Measurements from ENCODE around the gene PSD2.

- TF ChIP-seq, protein P1, sequence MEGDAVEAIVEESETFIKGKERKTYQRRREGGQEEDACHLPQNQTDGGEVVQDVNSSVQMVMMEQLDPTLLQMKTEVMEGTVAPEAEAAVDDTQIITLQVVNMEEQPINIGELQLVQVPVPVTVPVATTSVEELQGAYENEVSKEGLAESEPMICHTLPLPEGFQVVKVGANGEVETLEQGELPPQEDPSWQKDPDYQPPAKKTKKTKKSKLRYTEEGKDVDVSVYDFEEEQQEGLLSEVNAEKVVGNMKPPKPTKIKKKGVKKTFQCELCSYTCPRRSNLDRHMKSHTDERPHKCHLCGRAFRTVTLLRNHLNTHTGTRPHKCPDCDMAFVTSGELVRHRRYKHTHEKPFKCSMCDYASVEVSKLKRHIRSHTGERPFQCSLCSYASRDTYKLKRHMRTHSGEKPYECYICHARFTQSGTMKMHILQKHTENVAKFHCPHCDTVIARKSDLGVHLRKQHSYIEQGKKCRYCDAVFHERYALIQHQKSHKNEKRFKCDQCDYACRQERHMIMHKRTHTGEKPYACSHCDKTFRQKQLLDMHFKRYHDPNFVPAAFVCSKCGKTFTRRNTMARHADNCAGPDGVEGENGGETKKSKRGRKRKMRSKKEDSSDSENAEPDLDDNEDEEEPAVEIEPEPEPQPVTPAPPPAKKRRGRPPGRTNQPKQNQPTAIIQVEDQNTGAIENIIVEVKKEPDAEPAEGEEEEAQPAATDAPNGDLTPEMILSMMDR (IDR thresholded peaks at IDR 0.05): no peak
- TF ChIP-seq POLR2A (IDR thresholded peaks at IDR 0.05): no peak
Measured at GRCh38 chr5:139867109-139867508, 71.5 kb downstream of the PSD2 start.
